Measurements from ENCODE around the gene GLIPR1L2. TPM values are rescaled to one million over a fixed set of nuclear protein-coding genes. Genes with fewer than 3 reads are reported as not detected.

The GLIPR1L2 gene
- total RNA-seq, 2 donors from 2014 or later, result 0.50 to 1.5 TPM

DNA sequence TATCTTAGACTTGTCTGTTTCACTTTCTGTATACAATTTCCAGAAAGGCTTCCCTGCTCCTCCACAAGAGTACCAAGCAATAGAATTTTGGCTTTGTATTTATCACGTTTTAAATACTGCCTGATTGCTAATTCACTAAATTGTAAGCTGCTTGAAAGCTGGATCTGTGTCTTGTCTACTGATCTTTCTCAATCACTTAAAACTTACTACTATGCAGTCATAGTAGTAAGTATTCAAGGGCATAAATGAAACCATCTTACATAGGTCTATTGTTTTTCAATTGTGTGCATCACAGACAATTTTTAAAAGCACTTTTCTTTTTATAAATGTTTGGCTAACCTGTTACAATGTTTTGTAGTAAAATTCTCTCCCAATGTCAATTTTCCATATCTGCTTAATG lies 1.2 kb upstream of the GLIPR1L2 start:
- ATAC-seq (no peak), DNase-seq (no peak)
- peak overlapping the region; percentile 95 for H3K27ac Mint-ChIP-seq
- H3K4me1 Mint-ChIP-seq, result peaks cover 28% of the 10 kb centered on the region
- no peaks in the 10 kb centered on the region for H3K27me3 Mint-ChIP-seq
- H3K9me3 ChIP-seq (ENCODE audit: control insufficient read depth, low read length, poor library complexity, severe bottlenecking), result no peaks in the 10 kb centered on the region
- no peaks in the 10 kb centered on the region for H3K36me3 Mint-ChIP-seq (ENCODE audit: low read depth)
- H3K4me3 Mint-ChIP-seq, result no peak overlapping the region

DNA sequence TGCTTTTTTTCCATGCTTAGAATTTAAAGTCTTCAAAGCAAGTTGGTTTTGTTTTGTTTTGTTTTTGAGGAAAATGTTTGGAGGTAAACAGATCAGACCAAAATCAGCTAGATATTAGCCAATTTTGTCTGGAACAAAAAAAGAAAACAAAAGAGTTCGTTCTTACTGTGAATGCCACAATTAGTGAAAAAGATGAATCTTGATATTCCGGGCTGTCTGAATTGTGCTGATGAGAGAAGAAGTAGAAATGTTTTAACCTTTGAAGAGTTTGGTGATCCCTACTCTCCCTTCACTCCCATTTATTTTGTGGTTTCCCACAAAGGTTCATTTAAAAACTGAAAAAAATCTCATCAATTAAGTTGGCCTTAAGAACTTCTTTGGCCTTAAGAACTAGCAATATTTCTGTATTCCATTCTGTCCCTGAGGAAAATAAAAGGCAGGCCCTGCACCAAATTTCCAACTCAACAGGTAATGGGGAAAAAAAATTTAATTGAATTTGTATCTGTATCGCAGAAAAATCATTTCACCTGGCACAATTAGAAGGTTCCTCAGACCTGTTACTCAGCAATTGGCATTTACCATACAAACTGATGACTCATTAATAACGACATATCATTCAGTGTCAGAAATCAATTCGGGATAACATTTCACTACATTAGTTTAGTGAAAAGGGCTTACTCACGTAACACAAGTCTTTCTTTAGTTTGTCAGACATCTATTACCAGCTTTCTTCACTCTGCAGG lies 562 bp upstream of the GLIPR1L2 start:
- peaks cover 29% of the 10 kb centered on the region for H3K4me1 Mint-ChIP-seq
- H3K9me3 ChIP-seq (ENCODE audit: control insufficient read depth, low read length, poor library complexity, severe bottlenecking), result no peaks in the 10 kb centered on the region
- DNase-seq (no peak), ATAC-seq (no peak)
- peak overlapping the region; percentile 95 for H3K27ac Mint-ChIP-seq
- H3K4me3 Mint-ChIP-seq, result peak overlapping the region; percentile 90
- no peaks in the 10 kb centered on the region for H3K27me3 Mint-ChIP-seq
- no peaks in the 10 kb centered on the region for H3K36me3 Mint-ChIP-seq (ENCODE audit: low read depth)

GRCh38 chr12:75404231-75404630 lies 13.3 kb downstream of the GLIPR1L2 start:
- Mint-ChIP-seq H3K27ac (no peak overlapping the region), H3K27me3 (peaks cover 5% of the 10 kb centered on the region), H3K4me1 (no peaks in the 10 kb centered on the region), H3K4me3 (no peak overlapping the region), H3K36me3 (ENCODE audit: low read depth) (peaks cover 7% of the 10 kb centered on the region)
- ATAC-seq, result no peak
- no peak for DNase-seq
- no peaks in the 10 kb centered on the region for H3K9me3 ChIP-seq (ENCODE audit: control insufficient read depth, low read length, poor library complexity, severe bottlenecking)

GRCh38 chr12:75407683-75408082 lies 16.8 kb downstream of the GLIPR1L2 start:
- H3K27me3 Mint-ChIP-seq, result peaks cover 5% of the 10 kb centered on the region
- H3K36me3 Mint-ChIP-seq (ENCODE audit: low read depth), result peaks cover 9% of the 10 kb centered on the region

GRCh38 chr12:75409830-75410229 lies 18.9 kb downstream of the GLIPR1L2 start:
- H3K9me3 ChIP-seq (ENCODE audit: control insufficient read depth, low read length, poor library complexity, severe bottlenecking), result no peaks in the 10 kb centered on the region
- H3K4me3 Mint-ChIP-seq, result no peak overlapping the region
- H3K36me3 Mint-ChIP-seq (ENCODE audit: low read depth), result peaks cover 9% of the 10 kb centered on the region
- DNase-seq (no peak), ATAC-seq (no peak)
- no peak overlapping the region for H3K27ac Mint-ChIP-seq
- H3K4me1 Mint-ChIP-seq, result no peaks in the 10 kb centered on the region
- peaks cover 5% of the 10 kb centered on the region for H3K27me3 Mint-ChIP-seq

More at GRCh38 chr12:75407683-75408082, 16.8 kb downstream of the GLIPR1L2 start:
- DNase-seq (no peak), ATAC-seq (no peak)
- Mint-ChIP-seq H3K27ac (no peak overlapping the region), H3K4me3 (no peak overlapping the region), H3K4me1 (no peaks in the 10 kb centered on the region)
- no peaks in the 10 kb centered on the region for H3K9me3 ChIP-seq (ENCODE audit: control insufficient read depth, low read length, poor library complexity, severe bottlenecking)

GRCh38 chr12:75414671-75415070 lies 23.8 kb downstream of the GLIPR1L2 start:
- no peak overlapping the region for H3K27ac Mint-ChIP-seq
- H3K36me3 Mint-ChIP-seq (ENCODE audit: low read depth), result peaks cover 2% of the 10 kb centered on the region
- DNase-seq (no peak), ATAC-seq (no peak)
- no peak overlapping the region for H3K4me3 Mint-ChIP-seq
- H3K27me3 Mint-ChIP-seq, result no peaks in the 10 kb centered on the region
- H3K4me1 Mint-ChIP-seq, result peaks cover 2% of the 10 kb centered on the region
- H3K9me3 ChIP-seq (ENCODE audit: control insufficient read depth, low read length, poor library complexity, severe bottlenecking), result no peaks in the 10 kb centered on the region

GRCh38 chr12:75419841-75420240 lies 29.0 kb downstream of the GLIPR1L2 start:
- H3K9me3 ChIP-seq (ENCODE audit: control insufficient read depth, low read length, poor library complexity, severe bottlenecking), result no peaks in the 10 kb centered on the region
- Mint-ChIP-seq H3K27me3 (no peaks in the 10 kb centered on the region), H3K27ac (no peak overlapping the region), H3K36me3 (ENCODE audit: low read depth) (peaks cover 2% of the 10 kb centered on the region), H3K4me1 (peaks cover 2% of the 10 kb centered on the region), H3K4me3 (no peak overlapping the region)
- ATAC-seq, result no peak
- DNase-seq, result no peak

- peaks cover 6% of the 10 kb centered on the region for H3K36me3 Mint-ChIP-seq (ENCODE audit: low read depth)
- DNase-seq (no peak), ATAC-seq (no peak)
- H3K27ac Mint-ChIP-seq, result no peak overlapping the region
- H3K9me3 ChIP-seq (ENCODE audit: control insufficient read depth, low read length, poor library complexity, severe bottlenecking), result no peaks in the 10 kb centered on the region
- no peaks in the 10 kb centered on the region for H3K27me3 Mint-ChIP-seq
- no peak overlapping the region for H3K4me3 Mint-ChIP-seq
- peaks cover 2% of the 10 kb centered on the region for H3K4me1 Mint-ChIP-seq
These were observed 36.6 kb downstream of the GLIPR1L2 start for GRCh38 chr12:75427491-75427890.

DNA sequence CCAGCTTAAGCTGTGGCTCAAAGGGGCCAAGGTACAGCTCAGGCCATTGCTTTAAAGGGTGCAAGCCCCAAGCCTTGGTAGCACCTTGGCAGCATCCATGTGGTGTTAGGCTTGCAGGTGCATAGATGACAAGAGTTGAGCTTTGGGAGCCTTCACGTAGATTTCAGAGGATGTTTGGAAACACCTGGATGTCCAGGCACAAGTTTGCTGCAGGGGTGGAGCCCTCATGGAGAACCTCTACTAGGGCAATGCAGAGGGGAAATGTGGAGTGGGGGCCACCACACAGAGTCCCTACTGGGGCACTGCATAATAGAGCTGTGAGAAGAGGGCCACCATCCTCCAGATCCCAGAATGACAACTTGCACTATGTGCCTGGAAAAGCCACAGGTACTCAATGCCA lies 37.9 kb downstream of the GLIPR1L2 start:
- DNase-seq, result no peak
- H3K4me1 Mint-ChIP-seq, result peaks cover 2% of the 10 kb centered on the region
- peaks cover 6% of the 10 kb centered on the region for H3K36me3 Mint-ChIP-seq (ENCODE audit: low read depth)
- no peaks in the 10 kb centered on the region for H3K9me3 ChIP-seq (ENCODE audit: control insufficient read depth, low read length, poor library complexity, severe bottlenecking)
- H3K27me3 Mint-ChIP-seq, result no peaks in the 10 kb centered on the region
- H3K4me3 Mint-ChIP-seq, result no peak overlapping the region
- no peak overlapping the region for H3K27ac Mint-ChIP-seq
- no peak for ATAC-seq

DNA sequence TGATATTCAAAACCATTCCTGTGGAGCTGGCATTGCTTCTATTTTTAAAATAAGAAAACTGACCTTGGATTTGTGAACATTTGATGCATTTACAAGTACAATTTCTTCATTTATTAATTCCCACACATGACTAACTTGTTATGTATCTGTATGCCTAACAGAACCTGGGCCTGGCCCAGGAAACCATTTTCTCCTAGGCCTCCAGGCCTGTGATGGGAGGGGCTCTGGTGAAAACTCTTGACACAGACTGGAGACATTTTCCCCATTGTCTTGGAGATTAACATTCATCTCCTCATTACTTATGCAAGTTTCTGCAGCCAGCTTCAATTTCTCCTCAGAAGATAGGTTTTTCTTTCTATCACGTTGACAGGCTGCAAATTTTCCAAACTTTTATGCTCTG lies 42.0 kb downstream of the GLIPR1L2 start:
- ATAC-seq (no peak), DNase-seq (no peak)
- no peaks in the 10 kb centered on the region for H3K27me3 Mint-ChIP-seq
- no peak overlapping the region for H3K4me3 Mint-ChIP-seq
- H3K4me1 Mint-ChIP-seq, result peaks cover 7% of the 10 kb centered on the region
- H3K36me3 Mint-ChIP-seq (ENCODE audit: low read depth), result peaks cover under 1% of the 10 kb centered on the region
- H3K27ac Mint-ChIP-seq, result no peak overlapping the region
- no peaks in the 10 kb centered on the region for H3K9me3 ChIP-seq (ENCODE audit: control insufficient read depth, low read length, poor library complexity, severe bottlenecking)

DNA sequence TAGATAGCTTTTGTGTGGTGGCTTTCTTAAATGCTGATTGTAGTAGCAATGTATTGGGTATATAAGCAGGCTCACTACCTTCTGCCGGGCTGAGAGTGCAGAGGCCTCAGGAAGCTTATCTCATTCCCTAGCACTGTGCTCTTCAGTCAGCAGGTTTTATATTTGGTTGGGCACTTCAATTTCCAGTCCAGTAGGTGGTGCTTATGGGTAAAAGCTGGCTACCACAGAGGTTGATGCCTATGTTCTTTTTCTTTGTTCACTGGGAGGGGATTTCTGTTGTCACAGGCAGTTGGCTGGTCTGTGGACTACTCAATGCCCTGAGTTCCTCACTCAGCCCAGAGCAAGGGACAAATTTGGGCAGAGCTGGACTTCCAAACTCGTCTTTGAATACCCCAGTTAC lies 46.7 kb downstream of the GLIPR1L2 start:
- Mint-ChIP-seq H3K4me1 (peaks cover 10% of the 10 kb centered on the region), H3K36me3 (ENCODE audit: low read depth) (no peaks in the 10 kb centered on the region), H3K4me3 (no peak overlapping the region), H3K27ac (no peak overlapping the region), H3K27me3 (no peaks in the 10 kb centered on the region)
- ATAC-seq (peak; percentile 93), DNase-seq (no peak)
- no peaks in the 10 kb centered on the region for H3K9me3 ChIP-seq (ENCODE audit: control insufficient read depth, low read length, poor library complexity, severe bottlenecking)

- ATAC-seq, result peak; percentile 70
- no peak for DNase-seq
- no peaks in the 10 kb centered on the region for H3K9me3 ChIP-seq (ENCODE audit: control insufficient read depth, low read length, poor library complexity, severe bottlenecking)
- no peak overlapping the region for H3K4me3 Mint-ChIP-seq
- H3K4me1 Mint-ChIP-seq, result peaks cover 10% of the 10 kb centered on the region
- no peaks in the 10 kb centered on the region for H3K36me3 Mint-ChIP-seq (ENCODE audit: low read depth)
- no peak overlapping the region for H3K27ac Mint-ChIP-seq
- no peaks in the 10 kb centered on the region for H3K27me3 Mint-ChIP-seq
These were observed 47.3 kb downstream of the GLIPR1L2 start for GRCh38 chr12:75438059-75438754.

- Mint-ChIP-seq H3K4me3 (no peak overlapping the region), H3K27ac (peak overlapping the region; percentile 73), H3K36me3 (ENCODE audit: low read depth) (no peaks in the 10 kb centered on the region), H3K4me1 (peaks cover 10% of the 10 kb centered on the region), H3K27me3 (no peaks in the 10 kb centered on the region)
- H3K9me3 ChIP-seq (ENCODE audit: control insufficient read depth, low read length, poor library complexity, severe bottlenecking), result no peaks in the 10 kb centered on the region
- DNase-seq (no peak), ATAC-seq (no peak)
These were observed 48.2 kb downstream of the GLIPR1L2 start for GRCh38 chr12:75439048-75439447.

DNA sequence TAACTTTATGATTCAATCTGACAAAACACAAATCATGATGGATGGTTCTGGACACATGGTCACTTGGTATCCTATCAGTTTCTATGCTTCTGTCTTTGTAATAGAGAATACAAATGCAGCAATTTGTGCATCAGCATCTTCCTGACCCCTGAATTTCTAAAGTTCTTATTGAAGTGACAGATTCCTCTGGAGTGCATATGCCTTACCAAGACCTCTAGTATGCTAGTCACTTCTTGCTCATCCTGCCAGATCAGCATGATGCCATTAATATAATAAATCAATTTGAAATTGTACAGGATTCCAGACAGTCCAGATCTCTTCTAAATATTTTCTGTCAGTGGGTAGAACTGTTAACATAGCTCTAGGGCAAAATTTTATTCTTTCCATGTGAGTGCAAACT lies 49.0 kb downstream of the GLIPR1L2 start:
- no peaks in the 10 kb centered on the region for H3K9me3 ChIP-seq (ENCODE audit: control insufficient read depth, low read length, poor library complexity, severe bottlenecking)
- ATAC-seq (no peak), DNase-seq (no peak)
- H3K4me1 Mint-ChIP-seq, result peaks cover 10% of the 10 kb centered on the region
- H3K27ac Mint-ChIP-seq, result peak overlapping the region; percentile 73
- no peaks in the 10 kb centered on the region for H3K27me3 Mint-ChIP-seq
- H3K4me3 Mint-ChIP-seq, result no peak overlapping the region
- H3K36me3 Mint-ChIP-seq (ENCODE audit: low read depth), result no peaks in the 10 kb centered on the region

Data from T-helper 17 cell (primary cell).